ENCODE measurements around the gene ZNF534.
"Not testable (repeated sequence)": the region's sequence is repeated elsewhere in the genome, so short reads cannot be mapped to it uniquely, and the experiment has no call there.

The ZNF534 gene

GRCh38 chr19:52500474-52500873 is 71.5 kb downstream of the ZNF534 start:
- DNase-seq = not testable (repeated sequence)

GRCh38 chr19:52500991-52501390 is 72.0 kb downstream of the ZNF534 start:
- not testable (repeated sequence) for DNase-seq
